ENCODE data around the gene CARS1.

The CARS1 gene

DNA sequence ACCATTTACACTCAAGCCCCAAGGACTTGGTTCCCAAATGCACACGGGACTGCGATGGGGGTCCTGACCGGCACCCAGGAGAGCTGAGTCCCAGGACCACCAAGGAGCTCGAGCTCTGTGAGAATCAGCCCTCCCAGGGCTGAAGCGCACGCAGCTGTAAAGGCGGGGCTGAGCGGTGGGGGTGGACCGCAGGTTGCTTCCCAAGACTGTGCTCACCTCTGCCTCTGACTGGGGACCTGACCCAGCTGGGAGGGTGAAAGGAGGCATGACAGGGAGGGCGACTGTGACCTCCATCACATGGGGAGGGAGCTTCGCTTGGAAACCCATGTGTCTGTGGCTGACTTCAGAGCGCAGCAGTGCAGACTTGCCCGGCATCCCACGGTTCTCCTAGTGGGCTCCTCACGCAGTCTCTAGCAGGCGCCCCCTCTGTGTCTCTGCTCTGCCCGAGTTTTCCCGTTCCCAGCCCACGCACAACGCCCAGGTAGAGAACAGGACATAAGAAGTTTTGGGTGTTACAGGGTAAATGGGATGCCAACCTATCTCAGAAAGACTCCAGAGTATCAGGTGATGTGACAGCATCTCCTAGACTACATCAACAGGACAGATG lies 49.7 kb downstream of the CARS1 start:
- DNase-seq, result no peak

DNA sequence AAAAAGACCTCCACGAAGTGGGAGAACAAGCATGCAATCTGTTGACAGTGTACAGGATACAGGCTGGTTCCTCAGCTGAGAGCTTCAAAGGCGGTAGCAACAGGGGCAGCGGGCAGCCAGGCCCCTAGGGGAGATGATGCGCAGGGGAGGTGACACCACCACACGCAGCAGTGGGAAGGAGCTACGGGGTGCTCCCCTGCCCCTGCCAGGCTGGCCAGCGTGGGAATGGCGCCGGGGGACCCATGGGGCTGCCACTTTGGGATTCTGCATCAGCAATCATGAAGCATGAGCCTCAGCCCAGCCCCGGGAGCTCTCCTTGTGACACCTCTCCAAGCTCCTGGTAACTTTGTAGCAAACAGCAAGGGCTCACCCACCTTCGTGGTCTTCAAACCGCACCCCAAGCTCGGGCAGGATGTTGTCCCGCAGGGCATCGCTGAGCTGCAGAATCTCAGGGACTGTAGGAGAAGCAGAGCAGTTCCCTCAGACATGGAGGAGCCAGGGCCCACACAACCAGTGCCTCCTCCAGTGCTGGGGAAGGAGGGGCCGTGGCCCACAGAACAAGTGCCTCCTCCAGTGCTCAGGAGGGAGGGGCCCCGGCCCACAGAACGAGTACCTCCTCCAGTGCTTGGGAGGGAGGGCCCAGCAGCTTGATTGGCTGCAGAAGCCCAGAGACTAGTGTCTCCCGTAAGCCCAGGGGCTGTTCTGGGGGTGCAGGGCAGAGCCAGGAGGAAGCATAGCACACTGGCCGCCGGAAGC lies 50.5 kb downstream of the CARS1 start:
- no peak for DNase-seq

DNA sequence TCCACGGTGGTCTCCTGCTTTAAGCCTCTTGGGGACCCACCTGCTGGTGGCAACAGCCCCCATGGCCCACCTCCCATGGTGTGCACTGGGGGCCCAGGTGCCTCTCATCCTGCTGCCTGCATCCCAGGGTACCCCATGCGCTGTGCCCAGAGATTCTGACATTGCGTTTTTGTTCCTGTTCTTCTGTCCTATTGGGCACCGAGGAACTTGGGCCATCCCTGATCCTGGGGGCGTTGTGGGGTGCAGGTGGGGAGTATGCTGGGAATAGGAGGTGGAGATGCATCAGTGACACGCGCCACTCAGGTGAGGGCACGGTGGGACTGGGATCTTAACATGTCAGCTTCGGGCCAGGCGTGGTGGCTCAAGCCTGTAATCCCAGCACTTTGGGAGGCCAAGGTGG lies 52.7 kb downstream of the CARS1 start:
- no peak for DNase-seq

DNA sequence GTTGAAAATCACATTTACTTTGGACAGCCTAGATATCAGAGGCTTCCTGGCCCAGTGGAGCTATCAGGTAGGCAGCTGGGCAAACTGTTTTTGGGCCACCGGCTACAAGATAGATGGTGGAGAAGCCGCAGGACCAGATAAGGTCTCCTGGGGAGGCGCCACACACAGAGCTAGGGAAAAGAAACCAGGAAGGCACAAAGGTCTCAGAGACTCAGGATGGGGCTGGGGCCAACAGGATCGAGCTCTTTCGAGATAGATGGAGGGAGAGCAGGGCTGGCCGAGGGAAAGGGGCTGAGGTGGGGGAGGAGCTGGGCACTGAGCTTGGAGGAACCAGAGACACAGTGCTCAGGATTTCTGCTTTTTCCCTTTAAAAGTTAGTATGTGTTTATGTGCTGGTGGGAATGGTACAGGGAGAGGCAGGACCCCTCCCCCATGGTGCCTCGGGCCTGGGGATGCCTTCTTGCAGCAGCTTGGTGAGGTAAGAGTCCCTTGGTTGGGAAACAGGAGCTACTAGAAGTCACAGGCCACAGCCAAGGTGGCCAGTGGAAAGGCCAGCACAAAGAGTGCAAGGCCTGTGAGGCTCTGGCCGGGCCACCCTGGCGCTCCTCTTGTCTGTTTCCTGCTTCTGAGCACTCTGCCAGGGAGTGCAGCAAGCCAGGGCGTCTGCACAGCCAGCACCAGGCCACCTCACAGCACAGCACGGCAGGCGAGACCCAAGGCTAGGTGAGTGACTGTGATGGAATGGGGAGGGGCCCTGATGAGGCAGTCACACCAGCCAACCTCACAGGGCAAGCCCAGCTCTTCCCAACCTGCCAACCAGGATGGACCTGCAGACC lies 53.6 kb downstream of the CARS1 start:
- DNase-seq, result no peak

DNA sequence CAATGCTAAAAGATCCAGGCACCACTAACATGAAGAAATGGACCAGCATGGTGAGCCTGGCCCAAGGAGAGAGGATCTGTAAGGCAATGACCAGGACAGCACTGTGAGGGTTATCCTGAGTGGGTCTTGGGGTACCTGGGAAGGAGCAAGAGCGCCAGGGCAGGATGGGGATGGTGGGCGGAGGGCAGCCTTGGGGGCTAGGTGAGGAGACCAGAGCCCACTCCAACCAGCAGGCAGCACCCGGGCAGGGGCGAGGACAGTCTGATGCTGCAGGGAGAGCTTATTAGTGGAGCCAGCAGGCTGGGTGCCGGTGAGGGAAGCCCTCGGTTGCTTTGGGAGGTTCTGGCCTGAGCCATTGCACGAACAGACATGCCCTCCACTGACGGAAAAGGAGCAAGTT lies 54.4 kb downstream of the CARS1 start:
- no peak for DNase-seq

DNA sequence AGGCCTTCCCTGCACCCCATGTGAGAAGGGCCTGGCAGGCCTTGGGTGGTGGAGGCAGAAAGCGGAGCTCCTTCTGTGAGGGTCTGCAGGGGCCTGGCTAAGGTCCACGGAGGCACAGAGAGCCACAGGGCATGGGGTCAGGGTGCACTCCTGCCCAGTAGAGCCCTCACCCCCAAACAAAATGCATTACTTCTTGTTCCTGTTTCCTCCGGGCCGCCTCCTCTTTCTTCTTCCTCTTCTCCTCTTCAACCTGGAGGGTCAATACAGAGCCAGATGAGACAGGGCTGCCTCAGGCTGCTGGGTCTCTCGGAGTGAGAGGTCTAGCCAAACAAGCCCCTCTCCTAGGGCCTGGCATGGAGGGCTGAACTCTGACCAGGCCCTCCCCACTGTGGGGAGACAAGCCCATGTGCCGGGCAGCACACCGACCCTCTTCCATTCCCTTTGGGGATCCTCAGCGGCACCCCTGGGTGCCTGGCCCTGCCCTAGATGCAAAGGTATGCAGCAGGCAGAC lies 54.8 kb downstream of the CARS1 start:
- DNase-seq, result no peak

DNA sequence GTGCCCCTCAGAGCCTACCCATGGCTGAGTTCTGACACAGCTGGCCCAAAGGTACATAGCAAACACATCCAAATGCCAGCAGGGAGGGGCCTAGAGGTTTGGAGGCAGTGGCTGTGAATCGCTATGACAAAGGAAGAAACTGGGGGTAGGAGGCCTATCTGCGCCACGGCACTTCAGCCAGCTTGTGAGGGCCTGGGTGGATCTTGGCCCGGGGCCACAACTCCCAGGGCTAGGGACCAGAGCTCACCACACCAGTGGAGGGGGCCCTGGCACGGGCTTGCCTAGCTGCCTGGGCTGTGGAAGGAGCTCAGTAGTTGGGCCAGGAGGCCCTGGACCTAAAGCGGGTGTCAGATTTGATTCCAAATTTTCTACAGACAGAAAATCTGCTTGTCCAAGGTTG lies 55.7 kb downstream of the CARS1 start:
- no peak for DNase-seq

DNA sequence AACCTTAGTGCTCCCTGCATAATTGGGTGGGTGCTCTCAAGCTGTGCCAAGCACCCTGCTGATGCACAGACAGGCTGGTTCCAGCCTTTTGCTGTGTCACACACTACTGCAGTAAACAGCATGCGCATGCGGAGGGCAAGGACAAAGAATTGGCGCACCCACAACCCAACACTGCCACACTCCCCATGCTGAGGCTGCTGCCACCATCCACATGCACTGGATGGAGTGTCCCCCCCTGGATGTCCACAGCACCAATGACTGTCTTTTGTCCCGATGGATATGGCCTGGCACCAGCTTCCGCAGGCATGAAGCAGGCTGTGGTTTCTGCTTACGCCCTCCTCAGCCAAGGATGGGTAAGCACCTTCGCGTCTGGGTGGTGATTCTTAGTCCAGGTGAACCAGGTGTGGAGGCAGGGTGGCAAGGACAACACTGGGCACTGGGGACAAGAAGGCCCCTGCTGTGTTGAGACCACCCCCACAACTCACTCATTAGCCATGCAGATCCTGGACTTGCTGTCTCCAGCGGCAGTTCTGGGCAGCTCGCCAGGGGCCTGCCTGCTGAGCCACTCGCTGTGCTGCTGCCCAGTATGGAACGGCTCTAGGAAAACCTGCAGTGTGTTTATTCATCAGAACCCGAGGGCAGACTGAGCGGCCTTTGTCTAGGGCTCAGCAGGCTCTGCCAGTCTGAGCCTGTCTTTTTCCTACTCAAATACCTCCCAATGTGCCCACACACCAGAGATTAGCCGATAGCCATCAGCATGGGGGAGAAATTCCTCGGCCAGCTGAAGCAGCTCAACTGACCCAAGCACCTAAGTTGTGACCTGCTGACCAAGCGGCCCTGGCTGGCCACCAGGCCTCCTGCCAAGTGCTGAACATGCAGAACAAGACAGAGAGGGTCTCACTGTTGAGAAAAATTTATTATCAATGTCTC lies 56.9 kb downstream of the CARS1 start:
- peak; percentile 47 for DNase-seq

DNA sequence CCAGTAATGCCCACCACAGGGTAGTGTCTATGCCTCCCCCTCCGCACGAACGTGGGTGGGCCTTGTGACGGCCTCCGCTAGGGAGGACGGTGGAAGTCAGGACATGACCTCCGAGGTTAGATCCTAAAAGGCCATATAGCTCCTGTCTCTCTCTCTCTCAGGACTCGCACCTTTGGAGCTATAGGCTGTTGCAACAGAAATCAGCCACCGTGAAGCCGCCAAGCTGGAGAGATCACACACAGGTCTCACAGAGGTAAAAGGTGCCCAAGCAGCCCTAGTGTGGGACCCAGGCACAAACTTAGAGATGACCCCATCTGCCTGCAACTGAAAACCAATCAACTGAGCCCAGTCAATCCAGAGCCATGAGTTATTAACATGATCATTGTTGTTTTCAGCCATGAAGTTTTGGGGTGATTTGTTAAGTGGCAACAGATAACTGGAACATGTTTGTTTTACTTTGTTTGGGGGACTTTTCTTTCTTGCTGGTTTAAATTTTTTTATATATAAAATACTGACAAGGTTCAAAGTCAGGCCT lies 57.7 kb downstream of the CARS1 start:
- DNase-seq, result no peak

DNA sequence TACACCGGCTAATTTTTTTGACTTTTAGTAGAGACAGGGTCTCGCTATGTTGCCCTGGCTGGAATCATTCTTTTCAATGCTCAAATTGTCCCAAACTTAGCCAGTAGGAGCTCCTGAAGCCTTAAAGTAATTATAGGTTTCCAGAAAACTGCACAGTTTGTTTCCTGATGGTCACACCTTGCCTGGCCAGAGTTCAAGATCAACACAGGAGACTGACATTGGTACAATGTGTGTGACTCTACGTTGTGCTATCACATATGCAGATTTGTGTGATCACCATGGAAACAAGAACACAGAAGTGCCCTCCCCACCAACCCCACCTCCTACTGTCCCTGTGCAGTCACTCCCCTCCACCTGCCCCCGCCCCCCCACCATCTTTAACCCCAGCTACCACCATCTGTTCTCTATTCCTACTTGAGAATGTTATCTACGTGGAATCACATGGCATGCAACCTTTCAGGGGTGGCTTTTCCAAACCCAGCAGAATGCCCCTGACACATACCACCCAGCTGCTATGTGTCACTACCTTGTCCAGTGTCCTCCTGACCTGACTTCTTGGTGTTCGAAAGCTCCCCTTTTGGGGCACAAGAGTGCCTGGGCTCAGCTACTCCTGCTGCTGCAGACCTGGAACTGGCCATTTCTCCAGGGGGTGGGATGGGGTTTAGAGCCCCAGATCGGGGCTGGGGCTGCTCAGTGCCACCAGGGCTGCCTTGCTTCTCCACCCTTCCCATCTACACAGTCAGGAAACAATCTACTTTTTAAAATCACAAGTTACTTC lies 59.0 kb downstream of the CARS1 start:
- no peak for DNase-seq

DNA sequence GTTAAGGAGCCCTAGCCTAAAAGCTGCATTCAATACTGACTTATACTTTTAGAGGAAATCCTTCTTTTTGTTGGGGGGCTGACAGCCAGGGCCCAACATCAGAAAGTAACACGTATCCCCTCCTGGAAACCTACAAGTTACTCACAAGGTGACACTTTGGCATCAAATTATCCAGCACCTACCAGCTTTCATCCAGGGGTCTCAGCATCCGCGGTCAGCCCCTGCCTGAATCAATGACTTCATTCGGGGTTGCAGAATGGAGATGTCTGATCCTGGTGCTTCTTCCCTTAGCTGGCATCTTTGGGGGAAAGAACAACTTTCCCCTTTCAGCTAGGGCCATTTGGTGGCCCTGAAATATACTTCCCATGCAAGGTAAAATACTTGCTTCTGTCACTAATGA lies 59.8 kb downstream of the CARS1 start:
- no peak for DNase-seq

DNA sequence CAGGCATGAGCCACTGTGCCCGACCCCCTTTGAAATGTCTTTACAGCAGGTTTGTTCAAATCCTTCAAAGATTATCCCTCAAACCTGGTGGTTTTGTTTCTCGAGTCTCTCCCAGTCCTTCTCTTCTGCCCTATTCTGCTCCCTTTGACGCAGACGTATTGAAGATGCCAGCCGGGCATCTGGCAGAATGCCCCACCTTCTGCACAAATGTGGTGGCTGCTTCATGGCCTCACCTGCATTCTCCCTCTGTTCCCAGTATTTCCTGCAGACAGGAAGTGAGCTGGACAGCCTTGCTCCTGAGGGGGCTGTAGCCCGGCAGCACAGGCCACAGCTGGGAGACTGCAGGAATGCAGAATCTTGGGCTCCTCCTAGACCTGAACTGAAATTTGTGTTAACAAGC lies 60.2 kb downstream of the CARS1 start:
- no peak for DNase-seq

DNA sequence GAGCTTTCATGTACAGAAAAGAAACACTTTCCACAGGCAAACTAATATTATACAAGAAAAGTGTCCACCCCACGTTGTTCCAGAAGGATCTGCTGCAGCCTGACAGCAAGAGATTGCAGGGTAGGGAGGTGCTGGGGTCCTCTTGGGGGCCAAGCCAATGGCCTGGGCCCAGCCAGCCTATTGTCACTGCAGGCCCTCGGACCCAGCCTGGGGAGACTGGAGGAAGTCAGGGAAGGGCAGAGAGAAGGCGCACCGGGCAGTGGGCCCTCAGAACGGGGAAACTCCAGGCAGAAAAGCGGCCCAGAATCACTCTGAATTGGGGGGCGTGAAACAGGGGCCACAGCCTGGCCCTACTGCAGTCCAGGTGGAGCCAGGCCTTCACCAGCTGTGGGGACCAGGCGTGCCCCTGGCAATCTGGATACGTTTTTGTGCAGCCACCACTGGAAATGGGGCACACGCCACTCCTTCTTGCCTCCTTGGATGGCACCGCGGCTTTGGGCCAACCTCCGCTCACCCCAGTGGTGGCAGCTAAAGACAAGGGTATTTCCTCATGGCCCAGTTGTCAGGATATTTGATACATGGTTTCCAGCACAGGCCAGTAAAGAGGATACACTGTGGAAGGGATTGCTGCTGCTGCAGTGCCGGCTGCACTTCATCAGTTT lies 61.2 kb downstream of the CARS1 start:
- no peak for DNase-seq

DNA sequence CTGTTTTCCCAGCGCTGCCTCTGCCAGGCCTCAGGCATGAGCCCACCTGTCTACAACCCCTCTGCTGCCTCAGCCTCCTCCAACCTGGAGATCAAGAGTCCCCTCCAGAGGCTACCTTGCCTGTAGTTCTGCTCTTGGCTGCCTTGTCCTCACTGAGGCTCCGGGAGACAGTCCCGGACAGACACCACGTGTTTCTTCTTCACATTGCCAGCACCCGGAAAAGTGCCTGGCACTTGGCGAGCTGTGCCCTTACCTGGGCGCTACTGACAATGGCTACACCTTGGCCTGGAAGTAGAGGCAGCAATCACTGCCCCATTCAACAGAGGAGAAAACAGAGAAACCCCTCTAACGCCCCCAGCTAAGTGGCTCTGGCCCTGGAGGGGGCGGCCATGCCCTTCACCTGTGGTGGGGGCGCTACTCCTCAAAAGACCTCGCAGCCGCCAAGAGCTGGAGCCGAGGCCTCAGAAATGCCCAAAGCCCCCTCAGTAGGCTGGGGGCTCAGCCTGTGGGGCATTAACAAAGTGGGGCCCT lies 62.1 kb downstream of the CARS1 start:
- no peak for DNase-seq

DNA sequence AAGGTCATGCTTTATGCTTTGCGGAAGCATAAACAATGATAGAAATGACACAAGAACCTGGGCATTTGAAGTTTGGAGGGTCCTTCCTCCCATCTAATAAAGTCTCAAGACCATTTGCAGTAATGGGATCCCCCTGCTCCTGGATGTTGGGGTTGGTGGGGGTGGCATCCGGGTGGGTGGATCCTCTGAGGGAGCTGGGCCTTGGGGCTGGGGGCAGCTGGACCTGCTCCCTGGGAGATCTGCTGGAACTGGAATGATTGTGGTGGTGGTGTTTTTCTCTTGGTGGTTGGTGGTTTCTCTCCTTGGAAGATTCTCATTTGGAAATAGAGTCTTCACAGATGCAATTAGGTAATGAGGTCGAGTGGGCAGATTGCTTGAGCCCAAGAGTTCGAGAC lies 62.9 kb downstream of the CARS1 start:
- no peak for DNase-seq

DNA sequence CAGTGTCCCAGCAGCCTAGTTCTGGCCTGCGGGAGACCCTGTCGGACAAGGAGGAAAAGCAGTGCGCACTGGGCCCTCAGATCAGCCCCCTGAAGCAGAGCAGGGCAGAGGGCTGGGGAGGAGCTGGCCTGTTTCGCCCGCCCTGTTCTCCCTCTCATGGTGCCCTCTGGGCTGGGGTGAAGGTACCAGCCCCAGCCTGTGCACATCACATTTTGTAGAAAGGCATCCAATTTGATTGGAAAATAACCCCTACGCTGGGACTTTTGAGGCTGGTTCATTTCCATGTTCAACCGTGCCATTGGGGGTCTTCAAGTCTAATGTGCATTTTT lies 64.3 kb downstream of the CARS1 start:
- DNase-seq, result no peak

DNA sequence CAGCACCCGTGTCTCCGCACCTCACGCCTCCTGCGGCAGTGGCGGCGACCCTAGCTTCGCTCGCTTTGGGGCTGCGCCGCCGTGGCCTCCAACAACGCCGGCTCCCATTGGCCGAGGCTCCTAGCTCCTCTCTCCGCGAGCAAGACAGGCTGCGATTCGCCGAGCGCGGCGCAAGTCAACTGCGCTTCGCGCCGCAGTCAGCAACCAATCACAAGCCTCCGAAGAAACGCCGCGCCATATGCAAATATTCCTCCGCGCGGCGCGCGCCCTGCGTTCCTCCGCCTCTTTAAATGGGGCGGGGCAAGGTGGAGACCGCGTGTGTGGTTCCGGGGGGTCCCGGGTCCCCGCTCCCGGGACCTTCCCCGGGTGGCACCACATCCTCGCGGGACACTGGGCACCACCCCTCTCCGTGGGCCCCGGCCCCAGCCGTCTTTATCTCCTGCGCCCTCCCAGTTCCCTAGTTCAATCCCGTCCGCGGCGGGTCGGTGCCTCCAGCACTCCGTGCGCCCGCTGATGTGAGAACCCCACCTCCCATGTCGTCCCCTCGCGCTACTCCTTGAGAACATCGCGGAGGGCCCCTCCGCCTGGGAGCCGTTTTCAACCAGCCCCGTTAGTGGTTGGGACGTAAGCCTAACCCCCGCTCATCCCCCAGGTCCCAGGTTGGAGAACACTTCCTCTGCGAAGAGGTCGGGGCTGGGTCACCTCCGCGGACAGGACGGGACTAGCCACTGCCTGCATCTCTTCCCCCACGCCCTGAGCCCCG lies 64.8 kb downstream of the CARS1 start, which contains the start of gene NAP1L4:
Gene NAP1L4, minus strand, starts transcription at position 96 of the 763 bp plus-strand sequence. CDS start 13,109 bp downstream, outside the sequence.
- DNase-seq, result peak; percentile 97

DNA sequence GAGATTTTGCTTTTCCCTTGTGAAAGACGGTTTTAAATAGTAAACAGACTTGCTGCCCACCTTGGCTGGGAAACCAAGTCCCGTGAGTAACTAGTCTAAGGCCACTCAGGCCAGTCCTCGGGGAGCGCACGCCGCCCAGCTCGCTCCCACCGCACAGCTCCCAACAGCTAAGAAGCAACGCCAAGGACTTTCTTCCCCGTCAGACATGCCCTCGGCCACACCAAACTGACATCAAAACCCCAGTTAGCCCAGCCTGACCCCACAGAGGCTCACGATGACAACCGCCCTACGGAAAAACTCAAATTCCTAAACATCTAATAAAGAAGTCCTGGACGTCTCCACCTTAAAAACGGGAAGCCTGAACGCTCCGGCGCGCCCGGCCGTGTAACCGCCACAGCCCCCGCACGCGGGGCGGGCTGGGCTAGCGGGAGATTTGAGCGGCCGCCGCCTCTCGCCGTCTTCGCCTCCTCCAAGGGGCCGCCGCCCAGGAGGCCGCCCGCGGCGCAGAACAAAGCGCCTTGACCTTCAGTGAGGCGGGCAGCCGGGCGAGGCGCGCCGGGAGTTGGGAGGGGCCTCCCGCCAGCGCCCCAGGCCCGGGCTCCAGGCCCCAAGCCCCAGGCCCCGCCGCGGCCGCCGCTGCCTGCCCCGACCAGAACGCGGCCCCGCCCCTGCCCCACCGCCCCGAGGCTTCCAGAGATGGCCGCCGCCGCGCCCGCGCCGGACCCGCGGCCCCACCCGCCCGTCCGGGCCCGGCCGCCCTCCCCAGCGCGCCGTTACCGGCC lies 65.6 kb downstream of the CARS1 start:
- DNase-seq, result no peak
